ENCODE measurements around the gene C9orf57.
"Not testable (repeated sequence)": the region's sequence is repeated elsewhere in the genome, so short reads cannot be mapped to it uniquely, and the experiment has no call there.

Gene C9orf57

DNA sequence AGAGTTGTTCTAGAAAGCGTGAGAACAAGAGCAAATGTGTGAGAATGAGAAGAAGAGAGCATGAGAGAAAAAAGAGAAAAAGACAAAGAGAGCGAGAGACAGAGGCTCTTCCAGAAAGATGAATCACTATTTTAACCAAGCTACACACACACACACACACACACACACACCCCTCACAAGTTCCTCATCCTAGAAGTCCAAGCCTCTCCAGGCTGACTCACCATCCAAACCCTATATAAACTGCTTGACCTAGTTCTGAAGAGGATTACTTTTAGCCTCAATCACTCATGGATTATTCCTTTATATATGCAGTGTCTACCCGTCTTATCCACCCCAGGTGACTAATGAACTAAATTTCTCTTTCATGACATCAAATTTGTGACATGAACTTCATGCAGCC lies 37.6 kb downstream of the C9orf57 start:
- FAIRE-seq, result no peak

DNA sequence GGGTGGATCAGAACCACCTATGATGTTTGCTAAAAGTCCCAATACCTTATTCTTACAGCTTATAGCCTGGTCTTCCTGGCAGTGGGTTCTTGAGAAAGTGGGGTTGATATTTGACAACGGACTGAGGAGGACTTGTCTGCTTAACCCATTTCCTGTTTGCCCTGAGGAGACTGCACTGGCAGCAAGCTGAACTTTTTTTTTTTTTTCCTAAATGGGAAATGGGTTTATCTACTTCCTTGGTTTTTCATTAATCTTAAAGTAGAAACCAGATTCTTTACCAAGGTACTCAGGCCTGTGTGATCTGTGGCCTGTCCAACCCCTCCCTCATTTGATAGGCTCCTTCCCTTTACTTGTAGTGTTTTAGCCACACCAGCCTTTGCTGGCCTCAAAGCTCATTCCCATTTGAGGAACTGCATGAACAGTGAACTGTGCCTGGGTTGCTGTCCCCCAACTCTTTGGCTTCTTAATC lies 47.1 kb downstream of the C9orf57 start:
- FAIRE-seq, result no peak

DNA sequence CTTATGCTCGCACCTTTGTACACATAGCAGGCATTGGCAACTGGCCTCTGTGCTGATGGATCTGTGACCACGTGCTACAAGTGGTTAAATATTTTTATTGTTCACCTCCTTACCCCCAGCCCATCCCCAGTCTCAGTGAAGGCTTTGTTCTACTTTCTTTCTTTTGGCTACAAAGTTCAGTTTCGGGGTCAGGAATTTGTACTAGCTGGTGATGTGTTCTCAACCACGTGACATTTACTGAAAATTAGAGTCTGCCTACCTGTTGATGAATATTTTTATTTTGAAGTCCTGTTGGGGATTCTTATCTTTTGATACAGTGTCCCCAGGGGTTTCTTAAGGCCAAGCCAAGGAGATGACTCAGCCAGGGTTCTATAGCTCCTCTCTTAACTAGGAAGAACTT lies 47.8 kb downstream of the C9orf57 start:
- FAIRE-seq, result no peak

DNA sequence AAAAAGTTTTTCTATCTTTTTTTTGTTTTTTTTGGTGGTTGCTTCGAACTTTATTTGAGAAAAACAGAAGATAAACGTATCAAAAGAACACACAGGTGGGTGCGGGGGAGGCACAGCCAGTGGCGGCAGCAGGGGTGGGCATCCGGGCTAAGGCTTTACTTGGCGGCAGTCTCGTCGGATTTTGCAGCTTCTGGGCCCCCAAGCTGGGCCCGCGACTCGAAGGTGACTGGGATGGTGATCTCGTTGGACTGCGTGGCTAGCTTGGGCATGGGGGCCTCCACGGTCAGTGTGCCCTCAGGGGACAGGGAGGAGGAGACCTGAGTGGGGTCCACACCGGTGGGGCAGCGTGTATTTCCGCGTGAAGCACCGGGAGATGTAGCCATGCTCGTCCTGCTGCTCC lies 52.7 kb downstream of the C9orf57 start:
- FAIRE-seq, result not testable (repeated sequence)

DNA sequence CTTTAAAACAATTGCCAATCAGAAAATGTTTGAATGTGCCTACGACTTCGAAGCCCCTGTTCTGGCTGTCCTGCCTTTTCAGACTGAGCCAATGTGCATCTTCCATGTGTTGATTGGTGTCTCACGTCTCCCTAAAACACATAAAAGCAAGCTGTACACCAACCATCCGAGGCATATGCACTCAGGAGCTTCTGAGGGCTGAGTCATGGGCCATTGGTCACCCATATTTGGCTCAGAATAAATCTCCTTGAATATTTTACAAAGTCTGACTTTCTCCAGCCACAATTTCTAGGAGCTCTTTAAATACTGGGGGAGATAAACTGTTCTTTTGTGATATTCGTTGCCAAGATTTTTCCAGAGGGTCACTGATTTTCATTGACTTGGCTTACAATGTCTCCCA lies 53.9 kb downstream of the C9orf57 start:
- no peak for FAIRE-seq

DNA sequence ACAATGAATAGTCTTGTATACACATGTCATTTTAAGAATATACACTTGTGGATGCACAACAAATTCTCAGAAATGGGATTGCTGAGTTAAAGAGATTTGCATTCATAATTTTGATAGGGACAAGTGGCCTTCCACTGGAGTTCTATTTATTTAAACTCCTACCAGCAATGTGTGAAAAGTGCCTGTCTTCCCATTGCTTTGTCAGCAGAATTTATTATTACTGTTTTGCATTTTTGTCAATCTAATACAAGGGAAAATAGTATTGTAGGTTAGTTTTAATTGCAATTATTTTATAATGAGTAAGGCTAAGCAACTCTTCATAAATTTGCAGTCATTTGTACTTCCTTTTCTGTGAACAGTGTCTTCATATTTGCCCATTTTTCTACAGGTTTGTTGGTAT lies 55.0 kb downstream of the C9orf57 start:
- FAIRE-seq, result no peak
